Keratinocyte (primary cell): ENCODE results near the gene IFI30. TPM values are rescaled to one million over a fixed set of nuclear protein-coding genes. Genes with fewer than 3 reads are reported as not detected.

Experiments used
- DNase-seq: peaks from one replicate; pipeline ENCODE4 v3.0.0-alpha.2; 2011; ENCODE audit warnings: low read depth, missing footprints, low spot score
- FAIRE-seq: peaks from 2 replicates; lab custom pipeline; 2011; peaks lifted over from hg19 to GRCh38; lab: Jason Lieb, UNC
- H2AFZ ChIP-seq: 2 replicates; pipeline ENCODE4 v1.6.0; 2012; ENCODE audit warnings: low read length, control low read depth, inconsistent platforms; ENCODE audit not compliant: control insufficient read depth
- H3K27ac ChIP-seq: 2 replicates; pipeline ENCODE4 v1.5.1; 2011; ENCODE audit warnings: low read length; ENCODE audit not compliant: control insufficient read depth, insufficient read depth
- H3K27me3 ChIP-seq: 3 replicates; pipeline ENCODE4 v1.6.0; 2011; ENCODE audit warnings: low read length; ENCODE audit not compliant: control insufficient read depth, insufficient read depth; ENCODE audit errors: extremely low read depth
- H3K36me3 ChIP-seq, 2 experiments: 2 replicates in 1 of 2; 3 replicates in 1 of 2; pipeline ENCODE4 v1.5.1; 2011; ENCODE audit warnings: low read length in 2 of 2, mild to moderate bottlenecking in 1 of 2; ENCODE audit not compliant: control insufficient read depth in 2 of 2, insufficient read depth in 2 of 2; ENCODE audit errors: extremely low read depth in 1 of 2
- H3K4me1 ChIP-seq: 3 replicates; pipeline ENCODE4 v1.5.1; 2011; ENCODE audit warnings: low read length; ENCODE audit not compliant: control insufficient read depth, insufficient read depth; ENCODE audit errors: extremely low read depth
- H3K4me2 ChIP-seq: 3 replicates; pipeline ENCODE4 v1.6.0; 2011; ENCODE audit warnings: low read depth, low read length; ENCODE audit not compliant: control insufficient read depth, insufficient read depth; ENCODE audit errors: extremely low read depth
- H3K4me3 ChIP-seq, 3 experiments: fragments of 200-600 bp in 1 of 3; sonication (generic) in 1 of 3; 2 replicates in 2 of 3; 3 replicates in 1 of 3; pipeline ENCODE4 v1.5.1; 2011 to 2016; ENCODE audit warnings: low read length in 3 of 3, mild to moderate bottlenecking in 3 of 3, control low read depth in 2 of 3, inconsistent platforms in 1 of 3, low read depth in 1 of 3, mixed read lengths in 1 of 3, mixed run types in 1 of 3, moderate library complexity in 1 of 3; ENCODE audit not compliant: control insufficient read depth in 2 of 3, insufficient read depth in 2 of 3; ENCODE audit errors: extremely low read depth in 1 of 3
- H3K79me2 ChIP-seq: 2 replicates; pipeline ENCODE4 v1.6.0; 2012; ENCODE audit warnings: low read length; ENCODE audit not compliant: control insufficient read depth, insufficient read depth
- H3K9ac ChIP-seq: 3 replicates; pipeline ENCODE4 v1.6.0; 2011; ENCODE audit warnings: low read length; ENCODE audit not compliant: control insufficient read depth, insufficient read depth; ENCODE audit errors: extremely low read depth
- H3K9me1 ChIP-seq: 3 replicates; pipeline ENCODE4 v1.6.0; 2011; ENCODE audit warnings: low read length; ENCODE audit not compliant: control insufficient read depth, insufficient read depth; ENCODE audit errors: extremely low read depth
- H3K9me3 ChIP-seq: 2 replicates; pipeline ENCODE4 v1.5.1; 2012; ENCODE audit warnings: low read depth, low read length; ENCODE audit not compliant: control insufficient read depth
- H4K20me1 ChIP-seq: 3 replicates; pipeline ENCODE4 v1.6.0; 2011; ENCODE audit warnings: low read length; ENCODE audit not compliant: control insufficient read depth, insufficient read depth; ENCODE audit errors: extremely low read depth
- CTCF ChIP-seq, 3 experiments: IDR thresholded peaks in 1 of 3; conservative IDR thresholded peaks in 1 of 3; optimal IDR thresholded peaks in 1 of 3; 2 replicates in 2 of 3; 3 replicates in 1 of 3; pipeline versions ENCODE3 to v1.5.1; 2011; ENCODE audit warnings: low read length in 3 of 3, mild to moderate bottlenecking in 3 of 3, moderate library complexity in 2 of 3, control low read depth in 1 of 3, inconsistent platforms in 1 of 3; ENCODE audit not compliant: insufficient read depth in 2 of 3; ENCODE audit errors: extremely low read depth in 1 of 3
- EZH2 ChIP-seq: IDR thresholded peaks from one replicate; pipeline ENCODE4 v1.6.1; 2012; ENCODE audit warnings: inconsistent platforms, mild to moderate bottlenecking, low read length, moderate library complexity
- dilution Hi-C: fragments of 300-500 bp; cut with MboI; formaldehyde crosslinking; loops from one replicate; pipeline ENCODE4 v1.7.0; 2020; ENCODE audit warnings: low sequenced_read_pairs; ENCODE audit not compliant: extremely low pct_ligation_motif_present
- polyA plus RNA-seq, 5 experiments: library from polyadenylated mRNA; depleted of rRNA in 3 of 5; stranded (reverse) in 3 of 5; stranded (forward) in 1 of 5; unstranded in 1 of 5; fragments of >200 nt; gene quantifications; 1 replicate in 1 of 5; 2 replicates in 3 of 5; 3 replicates in 1 of 5; pipeline versions ENCODE4 v1.2.1 to v1.2.3, GENCODE V29; 2011 to 2012; ENCODE audit warnings: missing spikeins in 2 of 5, low read depth in 1 of 5, low replicate concordance in 1 of 5

The IFI30 gene
- polyA plus RNA-seq, 1 donor (not counting 4 experiments of a cell fraction or from before 2014, with no cell fraction given): 31.3 TPM

GRCh38 chr19:18172331-18173053, 1.1 kb upstream of the IFI30 start:
- no peak overlapping the region for H3K4me3 ChIP-seq
- H3K36me3 ChIP-seq: peaks cover 16 to 18% of the 10 kb centered on the region in 2 experiments
- H2AFZ ChIP-seq: no peak overlapping the region
- DNase-seq (no peak), FAIRE-seq (no peak)
- H3K27ac ChIP-seq: no peak overlapping the region
- no peaks in the 10 kb centered on the region for H3K9me3 ChIP-seq
- TF ChIP-seq CTCF (optimal IDR thresholded peaks at IDR 0.05 in 1 of 3, IDR thresholded peaks at IDR 0.05 in 1 of 3, conservative IDR thresholded peaks at IDR 0.05 in 1 of 3; ENCODE audit: extremely low read depth in 1 of 3, insufficient read depth in 2 of 3, low read length in 3 of 3) (no peak), EZH2 (no peak)
- H3K4me2 ChIP-seq: no peak overlapping the region
- H3K9ac ChIP-seq: no peak overlapping the region
- no peaks in the 10 kb centered on the region for H3K79me2 ChIP-seq
- dilution Hi-C loops: no loop called here
- H3K4me1 ChIP-seq: peaks cover 9% of the 10 kb centered on the region
- no peaks in the 10 kb centered on the region for H3K9me1 ChIP-seq
- peaks cover 4% of the 10 kb centered on the region for H4K20me1 ChIP-seq
- no peaks in the 10 kb centered on the region for H3K27me3 ChIP-seq

GRCh38 chr19:18173054-18173571, 500 bp upstream of the IFI30 start:
- no peaks in the 10 kb centered on the region for H3K27me3 ChIP-seq
- no peak overlapping the region for H3K27ac ChIP-seq
- H3K9ac ChIP-seq: no peak overlapping the region
- H3K4me2 ChIP-seq: peak overlapping the region; percentile 98
- peaks cover 4% of the 10 kb centered on the region for H4K20me1 ChIP-seq
- no peak for FAIRE-seq
- no peaks in the 10 kb centered on the region for H3K9me3 ChIP-seq
- H2AFZ ChIP-seq: peak overlapping the region; percentile 90
- dilution Hi-C loops: no loop called here
- no peak overlapping the region for H3K4me3 ChIP-seq
- H3K4me1 ChIP-seq: peaks cover 9% of the 10 kb centered on the region
- no peaks in the 10 kb centered on the region for H3K79me2 ChIP-seq
- no peak for TF ChIP-seq EZH2
- no peak for TF ChIP-seq CTCF (optimal IDR thresholded peaks at IDR 0.05 in 1 of 3, IDR thresholded peaks at IDR 0.05 in 1 of 3, conservative IDR thresholded peaks at IDR 0.05 in 1 of 3; ENCODE audit: extremely low read depth in 1 of 3, insufficient read depth in 2 of 3, low read length in 3 of 3)
- no peak for DNase-seq
- no peaks in the 10 kb centered on the region for H3K9me1 ChIP-seq
- H3K36me3 ChIP-seq: peaks cover 12 to 13% of the 10 kb centered on the region in 2 experiments
